K562 (cell line): ENCODE results near the gene OGDH. TPM values are rescaled to one million over a fixed set of nuclear protein-coding genes. Genes with fewer than 3 reads are reported as not detected.
A peak's percentile ranks its signal among the peaks of the same experiment; 100 is the strongest.

ENCODE experiments used
- CREB3L1 ChIP-seq: fragments of 450-650 bp; IDR thresholded peaks from 2 replicates; pipeline ENCODE4 v1.6.1; 2014; ENCODE audit warnings: low read depth, mild to moderate bottlenecking, moderate library complexity, borderline replicate concordance
- EHMT2 ChIP-seq: fragments of 450-650 bp; IDR thresholded peaks from 2 replicates; pipeline ENCODE4 v1.6.1; 2018; ENCODE audit warnings: antibody characterized with exemption
- HNRNPLL ChIP-seq: fragments of 200-400 bp; formaldehyde crosslinking; IDR thresholded peaks from 2 replicates; pipeline ENCODE4 v1.6.1; 2017; ENCODE audit warnings: low read length, low read depth, mild to moderate bottlenecking; ENCODE audit not compliant: poor library complexity, severe bottlenecking
- KHSRP ChIP-seq: fragments of 450-650 bp; IDR thresholded peaks from 2 replicates; pipeline ENCODE4 v1.6.1; 2017
- MITF ChIP-seq: IDR thresholded peaks from 2 replicates; pipeline ENCODE4 v1.6.1; 2014; ENCODE audit warnings: antibody characterized with exemption
- MTA2 ChIP-seq: fragments of 450-650 bp; IDR thresholded peaks from 2 replicates; pipeline ENCODE4 v1.6.1; 2016; ENCODE audit warnings: low read depth
- NELFE ChIP-seq: IDR thresholded peaks from 2 replicates; pipeline ENCODE4 v1.6.1; 2011; ENCODE audit warnings: mild to moderate bottlenecking; ENCODE audit not compliant: insufficient read depth, insufficient read length
- POLR2H ChIP-seq: IDR thresholded peaks from 2 replicates; pipeline ENCODE4 v1.6.1; 2016; ENCODE audit warnings: missing genetic modification characterization, low read depth, mild to moderate bottlenecking, control low read depth, missing compliant biosample characterization, moderate library complexity
- RB1 ChIP-seq: fragments of 450-650 bp; IDR thresholded peaks from 2 replicates; pipeline ENCODE4 v1.6.1; 2017; ENCODE audit warnings: low read depth, mild to moderate bottlenecking
- RERE ChIP-seq: sonication (generic); formaldehyde crosslinking; IDR thresholded peaks from 2 replicates; pipeline ENCODE4 v1.8.0; 2023; ENCODE audit warnings: missing genetic modification reagents, mild to moderate bottlenecking, borderline replicate concordance
- SAFB ChIP-seq: fragments of 200-400 bp; formaldehyde crosslinking; IDR thresholded peaks from 2 replicates; pipeline ENCODE4 v1.6.1; 2017; ENCODE audit warnings: low read depth, low read length, borderline replicate concordance
- SIN3A ChIP-seq, 2 experiments: fragments of 150-350 bp in 1 of 2; IDR thresholded peaks; 2 replicates each; pipeline ENCODE4 v1.6.1; 2011 to 2016; ENCODE audit warnings: borderline replicate concordance in 2 of 2, low read depth in 2 of 2, low read length in 2 of 2, mild to moderate bottlenecking in 2 of 2, moderate library complexity in 2 of 2; ENCODE audit not compliant: control insufficient read depth in 1 of 2
- SMARCC2 ChIP-seq: fragments of 450-650 bp; IDR thresholded peaks from 2 replicates; pipeline ENCODE4 v1.6.1; 2017; ENCODE audit warnings: antibody characterized with exemption, moderate library complexity, mild to moderate bottlenecking, low read depth
- TCF15 ChIP-seq: fragments of 250-450 bp; sonication (Bioruptor Pico); IDR thresholded peaks from 2 replicates; pipeline ENCODE4 v1.8.0; 2022; ENCODE audit warnings: moderate library complexity, mild to moderate bottlenecking, inconsistent platforms
- THRAP3 ChIP-seq: fragments of 450-650 bp; IDR thresholded peaks from 2 replicates; pipeline ENCODE4 v1.6.1; 2016; ENCODE audit warnings: mild to moderate bottlenecking, inconsistent platforms, borderline replicate concordance
- ZBTB7A ChIP-seq: IDR thresholded peaks from 2 replicates; pipeline ENCODE4 v1.6.1; 2011; ENCODE audit warnings: low read depth, mild to moderate bottlenecking, low read length, moderate library complexity, borderline replicate concordance; ENCODE audit not compliant: control insufficient read depth
- ZNF175 ChIP-seq: fragments of 200-800 bp; sonication (Bioruptor generic); IDR thresholded peaks from 2 replicates; pipeline ENCODE4 v1.6.1; 2016; ENCODE audit warnings: low read depth, mild to moderate bottlenecking, missing genetic modification characterization, missing compliant biosample characterization
- ZNF431 ChIP-seq: sonication (generic); formaldehyde crosslinking; IDR thresholded peaks from 2 replicates; pipeline ENCODE4 v1.8.0; 2022; ENCODE audit warnings: mild to moderate bottlenecking, missing genetic modification reagents
- polyA plus RNA-seq, 8 experiments: library from polyadenylated mRNA; depleted of rRNA in 4 of 8; stranded (reverse) in 5 of 8; unstranded in 3 of 8; fragments of >200 nt; fragmentation: Nextera tagmentation in 2 of 8; fragmentation: Illumina TruSeq in 1 of 8; extraction: Ambion mirVana in 2 of 8; extraction: Trizol in 1 of 8; gene quantifications; 2 replicates each; pipeline versions ENCODE4 v1.2.1 to v1.2.3, GENCODE V29; 2011 to 2014; ENCODE audit warnings: inconsistent platforms in 1 of 8, missing spikeins in 1 of 8
- total RNA-seq, 7 experiments: library from RNA; depleted of rRNA in 6 of 7; stranded (reverse); fragments of >200 nt in 6 of 7; fragmentation: Illumina TruSeq in 2 of 7; extraction: Trizol in 2 of 7; gene quantifications; 2 replicates each; pipeline versions ENCODE4 v1.2.1 to v1.2.3, GENCODE V29; 2011 to 2021; ENCODE audit warnings: low replicate concordance in 1 of 7

OGDH gene
- total and polyA plus RNA-seq, 9 of the 15 experiments (the other 6 are each of a cell fraction or from before 2014, with no cell fraction given), result 3.1 to 80.3 (median 23.5) TPM

- TF ChIP-seq NELFE (no peak), RB1 (peak; percentile 85), SAFB (0 out of 2 replicates have a peak, but pooled peaks have one; percentile 22), SMARCC2 (no peak), EHMT2 (no peak), ZNF431 (CRISPR knock-in tag) (no peak), MITF (peak; percentile 67; the same call in 1 of the 2 replicates), CREB3L1 (0 out of 2 replicates have a peak, but pooled peaks have one; percentile 44), ZNF175 (CRISPR knock-in tag) (no peak), KHSRP (peak; percentile 99), RERE (no peak), ZBTB7A (peak; percentile 74; the same call in 1 of the 2 replicates), SIN3A (IDR thresholded peaks at IDR 0.05; ENCODE audit: borderline replicate concordance in 2 of 2, control insufficient read depth in 1 of 2, low read depth in 2 of 2, low read length in 2 of 2) (peak; percentile 100), TCF15 (CRISPR knock-in tag) (no peak), HNRNPLL (peak; percentile 73), THRAP3 (no peak), POLR2H (tag) (peak; percentile 92), MTA2 (no peak)
These were observed at the start of gene OGDH (continued) for GRCh38 chr7:44606341-44607140.
